OCI-LY7 (cell line): ENCODE data around the gene USP44.
"Not testable (repeated sequence)": the region's sequence is repeated elsewhere in the genome, so short reads cannot be mapped to it uniquely, and the experiment has no call there.

Experiments used
- EZH2phosphoT487 ChIP-seq: fragments of 200-600 bp; sonication (generic); IDR thresholded peaks from 2 replicates; pipeline ENCODE4 v1.6.1; 2018; ENCODE audit warnings: low read depth, borderline replicate concordance, mild to moderate bottlenecking, mixed run types, antibody characterized with exemption, low read length, moderate library complexity, mixed read lengths
- TF ChIP-seq, protein P1 (sequence below): fragments of 200-600 bp; sonication (generic); conservative IDR thresholded peaks from 2 replicates; pipeline ENCODE4 v1.5.1; 2014; ENCODE audit warnings: mild to moderate bottlenecking, antibody characterized with exemption, low read length, moderate library complexity, mixed read lengths

DNA sequence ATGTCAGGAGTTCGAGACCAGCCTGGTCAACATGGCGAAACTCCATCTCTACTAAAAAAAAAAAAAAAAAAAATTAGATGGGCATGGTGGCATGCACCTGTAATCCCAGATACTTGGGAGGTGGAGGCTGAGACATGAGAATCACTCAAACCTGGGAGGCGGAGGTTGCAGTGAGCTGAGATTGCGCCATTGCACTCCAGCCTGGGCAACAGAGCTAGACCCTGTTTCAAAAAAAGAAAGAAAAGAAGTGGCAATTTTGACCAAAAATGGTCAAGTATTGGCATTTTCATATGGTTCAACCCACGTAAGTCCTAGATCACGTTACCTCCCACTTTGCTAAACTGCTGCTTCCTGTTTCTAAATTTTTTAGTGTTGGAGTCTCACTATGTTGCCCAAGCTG is 68.7 kb downstream of the USP44 start:
- TF ChIP-seq, protein P1, sequence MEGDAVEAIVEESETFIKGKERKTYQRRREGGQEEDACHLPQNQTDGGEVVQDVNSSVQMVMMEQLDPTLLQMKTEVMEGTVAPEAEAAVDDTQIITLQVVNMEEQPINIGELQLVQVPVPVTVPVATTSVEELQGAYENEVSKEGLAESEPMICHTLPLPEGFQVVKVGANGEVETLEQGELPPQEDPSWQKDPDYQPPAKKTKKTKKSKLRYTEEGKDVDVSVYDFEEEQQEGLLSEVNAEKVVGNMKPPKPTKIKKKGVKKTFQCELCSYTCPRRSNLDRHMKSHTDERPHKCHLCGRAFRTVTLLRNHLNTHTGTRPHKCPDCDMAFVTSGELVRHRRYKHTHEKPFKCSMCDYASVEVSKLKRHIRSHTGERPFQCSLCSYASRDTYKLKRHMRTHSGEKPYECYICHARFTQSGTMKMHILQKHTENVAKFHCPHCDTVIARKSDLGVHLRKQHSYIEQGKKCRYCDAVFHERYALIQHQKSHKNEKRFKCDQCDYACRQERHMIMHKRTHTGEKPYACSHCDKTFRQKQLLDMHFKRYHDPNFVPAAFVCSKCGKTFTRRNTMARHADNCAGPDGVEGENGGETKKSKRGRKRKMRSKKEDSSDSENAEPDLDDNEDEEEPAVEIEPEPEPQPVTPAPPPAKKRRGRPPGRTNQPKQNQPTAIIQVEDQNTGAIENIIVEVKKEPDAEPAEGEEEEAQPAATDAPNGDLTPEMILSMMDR, result not testable (repeated sequence)
- not testable (repeated sequence) for TF ChIP-seq EZH2phosphoT487
